Measurements from ENCODE around the gene ZNF124. TPM values are rescaled to one million over a fixed set of nuclear protein-coding genes. Genes with fewer than 3 reads are reported as not detected.

ZNF124 gene
- total and polyA plus RNA-seq, 2 of the 8 experiments (the other 6 are each of a cell fraction or from before 2014, with no cell fraction given) = 4.6 to 39.9 TPM

GRCh38 chr1:247118946-247119446 is 52.8 kb downstream of the ZNF124 start:
- Histone ChIP-seq H2AFZ (ENCODE audit: low read length) (no peak overlapping the region), H3K79me2 (ENCODE audit: control insufficient read depth in 1 of 2, insufficient read depth in 2 of 2, low read length in 2 of 2) (no peaks in the 10 kb centered on the region), H3K9me3 (ENCODE audit: insufficient read depth in 2 of 2, low read depth in 1 of 2, low read length in 1 of 2) (no peaks in the 10 kb centered on the region), H3K18ac (ENCODE audit: extremely low read depth, low read length) (no peak overlapping the region), H4K8ac (ENCODE audit: extremely low read depth, insufficient read depth, low read length) (no peak overlapping the region), H3K4me2 (ENCODE audit: insufficient read depth in 1 of 2, low read depth in 2 of 2, low read length in 2 of 2) (no peak overlapping the region), H3K4me3 (ENCODE audit: extremely low read depth in 1 of 4, insufficient read depth in 2 of 4, low read depth in 3 of 4, low read length in 4 of 4) (no peak overlapping the region), H3K36me3 (ENCODE audit: control insufficient read depth in 2 of 4, insufficient read depth in 4 of 4, low read length in 3 of 4) (no peaks in the 10 kb centered on the region), H2BK15ac (ENCODE audit: low read length) (no peak overlapping the region), H3K79me1 (ENCODE audit: low read depth, low read length) (no peaks in the 10 kb centered on the region), H3K4me1 (replicated peaks in 1 of 4; ENCODE audit: control insufficient read depth in 3 of 4, insufficient read depth in 4 of 4, low read length in 3 of 4) (no peaks in the 10 kb centered on the region), H4K5ac (ENCODE audit: insufficient read length, low read depth, low read length) (no peak overlapping the region), H4K91ac (replicated peaks; ENCODE audit: insufficient read length, low read length) (no peak overlapping the region), H3K56ac (replicated peaks; ENCODE audit: insufficient read length, low read depth, low read length) (no peak overlapping the region), H2BK5ac (ENCODE audit: low read depth, low read length) (no peak overlapping the region), H4K20me1 (replicated peaks in 1 of 2; ENCODE audit: control insufficient read depth in 1 of 2, insufficient read depth in 2 of 2, low read length in 2 of 2) (peaks cover 0 to 3% of the 10 kb centered on the region in 2 experiments), H3K23ac (ENCODE audit: insufficient read length) (no peak overlapping the region), H3K23me2 (ENCODE audit: low read depth, low read length) (no peaks in the 10 kb centered on the region), H2BK12ac (ENCODE audit: low read depth, low read length) (no peak overlapping the region), H3K4ac (replicated peaks; ENCODE audit: insufficient read length, low read depth, low read length) (no peak overlapping the region), H2BK20ac (ENCODE audit: low read length) (no peak overlapping the region), H3K14ac (ENCODE audit: insufficient read length) (no peak overlapping the region), H2AK5ac (ENCODE audit: low read depth, low read length) (no peak overlapping the region), H2BK120ac (replicated peaks; ENCODE audit: low read depth, low read length) (no peak overlapping the region), H3K9ac (replicated peaks in 1 of 4; ENCODE audit: extremely low read depth in 1 of 4, low read depth in 3 of 4, low read length in 3 of 4) (no peak overlapping the region), H3K27ac (ENCODE audit: low read depth, low read length) (no peak overlapping the region), H3K27me3 (replicated peaks in 1 of 4; ENCODE audit: control insufficient read depth in 3 of 4, extremely low read depth in 1 of 4, insufficient read depth in 3 of 4, low read length in 3 of 4) (no peaks in the 10 kb centered on the region)
- DNase-seq (ENCODE audit: low read depth in 1 of 2, low spot score in 2 of 2) (peak; percentile 89 to 93), FAIRE-seq (no peak)
- 88% methylated on average over 5 of the region's 11 CpGs; no CpG with 5 or more reads in 1 of the 2 experiments for WGBS, 2 experiments (ENCODE audit: extremely low coverage in 1 of 2, insufficient coverage in 1 of 2, insufficient read length in 1 of 2, insufficient replicate concordance in 2 of 2, low coverage in 1 of 2, low lambda C conversion rate in 2 of 2, missing lambda C conversion rate in 1 of 2)
- TF ChIP-seq RBBP5 (IDR thresholded peaks at IDR 0.05; ENCODE audit: borderline replicate concordance, low read depth, low read length) (no peak), TBP (IDR thresholded peaks at IDR 0.05; ENCODE audit: low read depth, low read length) (no peak), RAD21 (IDR thresholded peaks at IDR 0.05 in 1 of 2, conservative IDR thresholded peaks at IDR 0.05 in 1 of 2; ENCODE audit: low read depth in 2 of 2, low read length in 2 of 2) (peak; percentile 52 to 65), HDAC6 (IDR thresholded peaks at IDR 0.05; ENCODE audit: low read depth, low read length) (no peak), CTCF (IDR thresholded peaks at IDR 0.05; ENCODE audit: control extremely low read depth in 1 of 3, insufficient read depth in 1 of 3, low read depth in 1 of 3, low read length in 3 of 3) (peak; percentile 74 to 81 (median 81))
- ChIA-PET POLR2A (ENCODE audit: partially characterized antibody) (interaction anchor here (1.9 kb wide), 1 partner anchor 20 kb away, joined by 6 read pairs; no protein-coding TSS in a partner anchor), CTCF (ENCODE audit: partially characterized antibody) (interaction anchor here (0.6 to 1.8 kb wide), 24 partner anchors 8 to 368 kb away, joined by 3 to 20 read pairs (median 3); partner anchors contain the start of gene ZNF670)
